H9 (cell line): ENCODE data around the gene MAP3K1. TPM values are rescaled to one million over a fixed set of nuclear protein-coding genes. Genes with fewer than 3 reads are reported as not detected.

ENCODE experiments used
- DNase-seq: peaks from one replicate; pipeline ENCODE4 v3.0.0-alpha.2; 2017
- H2AFZ ChIP-seq: one replicate; pipeline ENCODE4 v1.6.1; 2013; ENCODE audit warnings: mild to moderate bottlenecking, low read length, control low read depth, moderate library complexity
- H2AK5ac ChIP-seq: 2 replicates; pipeline ENCODE4 v1.6.1; 2013; ENCODE audit warnings: low read length, control low read depth, mixed read lengths; ENCODE audit not compliant: insufficient read length
- H2BK120ac ChIP-seq: one replicate; pipeline ENCODE4 v1.6.1; 2013; ENCODE audit warnings: low read depth, mild to moderate bottlenecking, low read length, control low read depth, inconsistent platforms; ENCODE audit not compliant: poor library complexity, severe bottlenecking
- H2BK12ac ChIP-seq: 2 replicates; pipeline ENCODE4 v1.6.1; 2013; ENCODE audit warnings: low read length, control low read depth, mixed read lengths, low read depth; ENCODE audit not compliant: insufficient read length
- H2BK15ac ChIP-seq: 2 replicates; pipeline ENCODE4 v1.6.1; 2013; ENCODE audit warnings: low read depth, low read length, control low read depth
- H2BK20ac ChIP-seq: one replicate; pipeline ENCODE4 v1.6.1; 2013; ENCODE audit warnings: low read depth, mild to moderate bottlenecking, low read length, control low read depth, inconsistent platforms; ENCODE audit not compliant: poor library complexity, severe bottlenecking
- H2BK5ac ChIP-seq: 2 replicates; pipeline ENCODE4 v1.6.1; 2013; ENCODE audit warnings: low read length, control low read depth, mixed read lengths; ENCODE audit not compliant: insufficient read length
- H3K14ac ChIP-seq: 2 replicates; pipeline ENCODE4 v1.6.1; 2013; ENCODE audit warnings: low read length, control low read depth; ENCODE audit not compliant: insufficient read depth
- H3K18ac ChIP-seq: 2 replicates; pipeline ENCODE4 v1.6.1; 2013; ENCODE audit warnings: low read depth, mild to moderate bottlenecking, mixed read lengths, low read length, control low read depth; ENCODE audit not compliant: insufficient read length
- H3K23ac ChIP-seq: 2 replicates; pipeline ENCODE4 v1.6.1; 2013; ENCODE audit warnings: low read length, control low read depth, mixed read lengths, low read depth; ENCODE audit not compliant: insufficient read length
- H3K23me2 ChIP-seq: 2 replicates; pipeline ENCODE4 v1.6.1; 2013; ENCODE audit warnings: low read depth, mild to moderate bottlenecking, mixed read lengths, low read length, control low read depth; ENCODE audit not compliant: insufficient read length, poor library complexity, severe bottlenecking
- H3K27ac ChIP-seq: 2 replicates; pipeline ENCODE4 v1.5.1; 2013; ENCODE audit warnings: low read length, control low read depth, mixed read lengths, low read depth; ENCODE audit not compliant: insufficient read length
- H3K27me3 ChIP-seq: 2 replicates; pipeline ENCODE4 v1.6.1; 2013; ENCODE audit warnings: low read length, control low read depth, inconsistent platforms; ENCODE audit not compliant: insufficient read depth
- H3K4ac ChIP-seq: 2 replicates; pipeline ENCODE4 v1.6.1; 2013; ENCODE audit warnings: low read depth, mild to moderate bottlenecking, control low read depth, inconsistent platforms, low read length, moderate library complexity
- H3K4me1 ChIP-seq: 2 replicates; pipeline ENCODE4 v1.6.1; 2013; ENCODE audit warnings: low read length, control low read depth, inconsistent platforms; ENCODE audit not compliant: insufficient read depth
- H3K4me2 ChIP-seq: 2 replicates; pipeline ENCODE4 v1.6.1; 2013; ENCODE audit warnings: low read length, control low read depth, mixed read lengths; ENCODE audit not compliant: insufficient read length, insufficient read depth
- H3K56ac ChIP-seq: 2 replicates; pipeline ENCODE4 v1.6.1; 2013; ENCODE audit warnings: low read depth, mild to moderate bottlenecking, mixed read lengths, low read length, control low read depth; ENCODE audit not compliant: insufficient read length
- H3K79me1 ChIP-seq: 2 replicates; pipeline ENCODE4 v1.6.1; 2013; ENCODE audit warnings: low read depth, mild to moderate bottlenecking, moderate library complexity, low read length, control low read depth, inconsistent platforms; ENCODE audit not compliant: insufficient read depth, poor library complexity, severe bottlenecking
- H3K79me2 ChIP-seq: 2 replicates; pipeline ENCODE4 v1.6.1; 2013; ENCODE audit warnings: low read length, control low read depth, inconsistent platforms; ENCODE audit not compliant: insufficient read depth
- H3K9ac ChIP-seq: 2 replicates; pipeline ENCODE4 v1.6.1; 2013; ENCODE audit warnings: low read length, control low read depth, mixed read lengths; ENCODE audit not compliant: insufficient read length; ENCODE audit errors: extremely low read depth
- H3K9me3 ChIP-seq: one replicate; pipeline ENCODE4 v1.6.1; 2013; ENCODE audit warnings: low read depth, low read length, inconsistent platforms; ENCODE audit not compliant: control insufficient read depth
- H3T11ph ChIP-seq: one replicate; pipeline ENCODE4 v1.6.1; 2013; ENCODE audit warnings: mild to moderate bottlenecking, low read length, control low read depth, inconsistent platforms
- H4K20me1 ChIP-seq: one replicate; pipeline ENCODE4 v1.6.1; 2013; ENCODE audit not compliant: control insufficient read depth, insufficient read length, insufficient read depth
- H4K5ac ChIP-seq: 2 replicates; pipeline ENCODE4 v1.6.1; 2013; ENCODE audit warnings: low read depth, mild to moderate bottlenecking, mixed read lengths, low read length, control low read depth; ENCODE audit not compliant: insufficient read length
- H4K8ac ChIP-seq: replicated peaks from 2 replicates; pipeline ENCODE4 v1.6.1; 2013; ENCODE audit warnings: low read length, control low read depth, mixed read lengths, low read depth; ENCODE audit not compliant: insufficient read length
- H4K91ac ChIP-seq: 2 replicates; pipeline ENCODE4 v1.6.1; 2013; ENCODE audit warnings: low read depth, mild to moderate bottlenecking, moderate library complexity, mixed read lengths, low read length, control low read depth; ENCODE audit not compliant: insufficient read length
- H3K27ac Mint-ChIP-seq, 3 experiments: 2 replicates in 2 of 3; 3 replicates in 1 of 3; pipeline ENCODE4 v1.8.0; 2020 to 2021; ENCODE audit warnings: mixed read lengths in 3 of 3, mild to moderate bottlenecking in 1 of 3, moderate library complexity in 1 of 3
- H3K27me3 Mint-ChIP-seq: 2 replicates; pipeline ENCODE4 v1.8.0; 2021; ENCODE audit warnings: low read depth, mild to moderate bottlenecking, moderate library complexity, mixed read lengths
- H3K36me3 Mint-ChIP-seq, 3 experiments: 2 replicates in 2 of 3; 3 replicates in 1 of 3; pipeline ENCODE4 v1.8.0; 2020 to 2021; ENCODE audit warnings: low read depth in 3 of 3, mixed read lengths in 3 of 3; ENCODE audit not compliant: insufficient read depth in 1 of 3
- H3K4me1 Mint-ChIP-seq, 2 experiments: 2 replicates each; pipeline ENCODE4 v1.8.0; 2020; ENCODE audit warnings: mixed read lengths in 2 of 2
- H3K4me3 Mint-ChIP-seq, 2 experiments: 2 replicates in 1 of 2; 3 replicates in 1 of 2; pipeline ENCODE4 v1.8.0; 2020 to 2021; ENCODE audit warnings: mild to moderate bottlenecking in 2 of 2, mixed read lengths in 2 of 2, moderate library complexity in 1 of 2
- H3K9me3 Mint-ChIP-seq, 2 experiments: 2 replicates in 1 of 2; 3 replicates in 1 of 2; pipeline ENCODE4 v1.8.0; 2020; ENCODE audit warnings: mild to moderate bottlenecking in 2 of 2, mixed read lengths in 2 of 2, moderate library complexity in 1 of 2
- CTCF ChIP-seq: fragments of 200-600 bp; sonication (generic); conservative IDR thresholded peaks from 3 replicates; pipeline ENCODE4 v1.8.0; 2021; ENCODE audit warnings: antibody characterized with exemption, mild to moderate bottlenecking
- WGBS: extraction: QIAGEN DNeasy Blood & Tissue Kit; methylation state at CpG from one replicate; pipeline ENCODE4 v1.1.7; 2013; ENCODE audit warnings: missing lambda C conversion rate, low lambda C conversion rate, mixed read lengths; ENCODE audit not compliant: insufficient read length; ENCODE audit errors: extremely low coverage; 5-methylcytosine and 5-hydroxymethylcytosine counted together
- total RNA-seq: library from RNA; stranded (reverse); gene quantifications from 2 replicates; pipeline ENCODE4 v1.2.1, GENCODE V29; 2021

The MAP3K1 gene
- total RNA-seq, 1 experiment from 2014 or later = 11.1 TPM

GRCh38 chr5:56848206-56848605 is 32.9 kb downstream of the MAP3K1 start:
- H3K9me3 Mint-ChIP-seq = no peaks in the 10 kb centered on the region
- no peak overlapping the region for H2BK12ac ChIP-seq
- H3K79me2 ChIP-seq = no peaks in the 10 kb centered on the region; the same call in 1 of the 2 replicates
- H2AK5ac ChIP-seq = no peak overlapping the region
- H3K23ac ChIP-seq = no peak overlapping the region
- no peak overlapping the region for H3K27ac ChIP-seq
- H3K23me2 ChIP-seq = no peaks in the 10 kb centered on the region
- no peak overlapping the region for H3K4ac ChIP-seq
- H3K4me1 ChIP-seq = peaks cover 4% of the 10 kb centered on the region; the same call in 1 of the 2 replicates
- no CpG with 5 or more reads among the region's 1 CpG for WGBS
- no peak overlapping the region for H2BK120ac ChIP-seq
- no peak overlapping the region for H3K56ac ChIP-seq
- H4K20me1 ChIP-seq = no peaks in the 10 kb centered on the region
- no peaks in the 10 kb centered on the region for H3K27me3 Mint-ChIP-seq
- no peak overlapping the region for H4K5ac ChIP-seq
- no peak overlapping the region for H3T11ph ChIP-seq
- H4K8ac ChIP-seq = no peak overlapping the region
- no peak for DNase-seq
- peaks cover 28% of the 10 kb centered on the region in 2 experiments for H3K4me1 Mint-ChIP-seq
- no peak overlapping the region for H2BK20ac ChIP-seq
- H4K91ac ChIP-seq = no peak overlapping the region
- no peaks in the 10 kb centered on the region for H3K27me3 ChIP-seq
- no peak overlapping the region for H3K14ac ChIP-seq
- H3K9ac ChIP-seq = no peak overlapping the region
- H3K9me3 ChIP-seq = no peaks in the 10 kb centered on the region
- TF ChIP-seq CTCF = no peak
- H3K27ac Mint-ChIP-seq = no peak overlapping the region
- no peak overlapping the region for H2BK5ac ChIP-seq
- no peak overlapping the region for H3K4me3 Mint-ChIP-seq
- H2AFZ ChIP-seq = no peak overlapping the region
- no peak overlapping the region for H3K4me2 ChIP-seq
- no peak overlapping the region for H2BK15ac ChIP-seq
- no peak overlapping the region for H3K18ac ChIP-seq
- no peaks in the 10 kb centered on the region for H3K79me1 ChIP-seq
- no peaks in the 10 kb centered on the region; a peak in 1 of 7 replicates for H3K36me3 Mint-ChIP-seq
